H9 (cell line): Measurements from ENCODE around the gene CCM2. TPM values are rescaled to one million over a fixed set of nuclear protein-coding genes. Genes with fewer than 3 reads are reported as not detected.

Experiments used
- DNase-seq: peaks from one replicate; pipeline ENCODE4 v3.0.0-alpha.2; 2017
- H2AFZ ChIP-seq: one replicate; pipeline ENCODE4 v1.6.1; 2013; ENCODE audit warnings: mild to moderate bottlenecking, low read length, control low read depth, moderate library complexity
- H2AK5ac ChIP-seq: 2 replicates; pipeline ENCODE4 v1.6.1; 2013; ENCODE audit warnings: low read length, control low read depth, mixed read lengths; ENCODE audit not compliant: insufficient read length
- H2BK120ac ChIP-seq: one replicate; pipeline ENCODE4 v1.6.1; 2013; ENCODE audit warnings: low read depth, mild to moderate bottlenecking, low read length, control low read depth, inconsistent platforms; ENCODE audit not compliant: poor library complexity, severe bottlenecking
- H2BK12ac ChIP-seq: 2 replicates; pipeline ENCODE4 v1.6.1; 2013; ENCODE audit warnings: low read length, control low read depth, mixed read lengths, low read depth; ENCODE audit not compliant: insufficient read length
- H2BK15ac ChIP-seq: 2 replicates; pipeline ENCODE4 v1.6.1; 2013; ENCODE audit warnings: low read depth, low read length, control low read depth
- H2BK20ac ChIP-seq: one replicate; pipeline ENCODE4 v1.6.1; 2013; ENCODE audit warnings: low read depth, mild to moderate bottlenecking, low read length, control low read depth, inconsistent platforms; ENCODE audit not compliant: poor library complexity, severe bottlenecking
- H2BK5ac ChIP-seq: 2 replicates; pipeline ENCODE4 v1.6.1; 2013; ENCODE audit warnings: low read length, control low read depth, mixed read lengths; ENCODE audit not compliant: insufficient read length
- H3K14ac ChIP-seq: 2 replicates; pipeline ENCODE4 v1.6.1; 2013; ENCODE audit warnings: low read length, control low read depth; ENCODE audit not compliant: insufficient read depth
- H3K18ac ChIP-seq: 2 replicates; pipeline ENCODE4 v1.6.1; 2013; ENCODE audit warnings: low read depth, mild to moderate bottlenecking, mixed read lengths, low read length, control low read depth; ENCODE audit not compliant: insufficient read length
- H3K23ac ChIP-seq: 2 replicates; pipeline ENCODE4 v1.6.1; 2013; ENCODE audit warnings: low read length, control low read depth, mixed read lengths, low read depth; ENCODE audit not compliant: insufficient read length
- H3K23me2 ChIP-seq: 2 replicates; pipeline ENCODE4 v1.6.1; 2013; ENCODE audit warnings: low read depth, mild to moderate bottlenecking, mixed read lengths, low read length, control low read depth; ENCODE audit not compliant: insufficient read length, poor library complexity, severe bottlenecking
- H3K27ac ChIP-seq: 2 replicates; pipeline ENCODE4 v1.5.1; 2013; ENCODE audit warnings: low read length, control low read depth, mixed read lengths, low read depth; ENCODE audit not compliant: insufficient read length
- H3K27me3 ChIP-seq: 2 replicates; pipeline ENCODE4 v1.6.1; 2013; ENCODE audit warnings: low read length, control low read depth, inconsistent platforms; ENCODE audit not compliant: insufficient read depth
- H3K4ac ChIP-seq: 2 replicates; pipeline ENCODE4 v1.6.1; 2013; ENCODE audit warnings: low read depth, mild to moderate bottlenecking, control low read depth, inconsistent platforms, low read length, moderate library complexity
- H3K4me1 ChIP-seq: 2 replicates; pipeline ENCODE4 v1.6.1; 2013; ENCODE audit warnings: low read length, control low read depth, inconsistent platforms; ENCODE audit not compliant: insufficient read depth
- H3K4me2 ChIP-seq: 2 replicates; pipeline ENCODE4 v1.6.1; 2013; ENCODE audit warnings: low read length, control low read depth, mixed read lengths; ENCODE audit not compliant: insufficient read length, insufficient read depth
- H3K56ac ChIP-seq: 2 replicates; pipeline ENCODE4 v1.6.1; 2013; ENCODE audit warnings: low read depth, mild to moderate bottlenecking, mixed read lengths, low read length, control low read depth; ENCODE audit not compliant: insufficient read length
- H3K79me1 ChIP-seq: 2 replicates; pipeline ENCODE4 v1.6.1; 2013; ENCODE audit warnings: low read depth, mild to moderate bottlenecking, moderate library complexity, low read length, control low read depth, inconsistent platforms; ENCODE audit not compliant: insufficient read depth, poor library complexity, severe bottlenecking
- H3K79me2 ChIP-seq: 2 replicates; pipeline ENCODE4 v1.6.1; 2013; ENCODE audit warnings: low read length, control low read depth, inconsistent platforms; ENCODE audit not compliant: insufficient read depth
- H3K9ac ChIP-seq: 2 replicates; pipeline ENCODE4 v1.6.1; 2013; ENCODE audit warnings: low read length, control low read depth, mixed read lengths; ENCODE audit not compliant: insufficient read length; ENCODE audit errors: extremely low read depth
- H3K9me3 ChIP-seq: one replicate; pipeline ENCODE4 v1.6.1; 2013; ENCODE audit warnings: low read depth, low read length, inconsistent platforms; ENCODE audit not compliant: control insufficient read depth
- H3T11ph ChIP-seq: one replicate; pipeline ENCODE4 v1.6.1; 2013; ENCODE audit warnings: mild to moderate bottlenecking, low read length, control low read depth, inconsistent platforms
- H4K20me1 ChIP-seq: one replicate; pipeline ENCODE4 v1.6.1; 2013; ENCODE audit not compliant: control insufficient read depth, insufficient read length, insufficient read depth
- H4K5ac ChIP-seq: 2 replicates; pipeline ENCODE4 v1.6.1; 2013; ENCODE audit warnings: low read depth, mild to moderate bottlenecking, mixed read lengths, low read length, control low read depth; ENCODE audit not compliant: insufficient read length
- H4K8ac ChIP-seq: replicated peaks from 2 replicates; pipeline ENCODE4 v1.6.1; 2013; ENCODE audit warnings: low read length, control low read depth, mixed read lengths, low read depth; ENCODE audit not compliant: insufficient read length
- H4K91ac ChIP-seq: 2 replicates; pipeline ENCODE4 v1.6.1; 2013; ENCODE audit warnings: low read depth, mild to moderate bottlenecking, moderate library complexity, mixed read lengths, low read length, control low read depth; ENCODE audit not compliant: insufficient read length
- H3K27ac Mint-ChIP-seq, 3 experiments: 2 replicates in 2 of 3; 3 replicates in 1 of 3; pipeline ENCODE4 v1.8.0; 2020 to 2021; ENCODE audit warnings: mixed read lengths in 3 of 3, mild to moderate bottlenecking in 1 of 3, moderate library complexity in 1 of 3
- H3K27me3 Mint-ChIP-seq: 2 replicates; pipeline ENCODE4 v1.8.0; 2021; ENCODE audit warnings: low read depth, mild to moderate bottlenecking, moderate library complexity, mixed read lengths
- H3K36me3 Mint-ChIP-seq, 3 experiments: 2 replicates in 2 of 3; 3 replicates in 1 of 3; pipeline ENCODE4 v1.8.0; 2020 to 2021; ENCODE audit warnings: low read depth in 3 of 3, mixed read lengths in 3 of 3; ENCODE audit not compliant: insufficient read depth in 1 of 3
- H3K4me1 Mint-ChIP-seq, 2 experiments: 2 replicates each; pipeline ENCODE4 v1.8.0; 2020; ENCODE audit warnings: mixed read lengths in 2 of 2
- H3K4me3 Mint-ChIP-seq, 2 experiments: 2 replicates in 1 of 2; 3 replicates in 1 of 2; pipeline ENCODE4 v1.8.0; 2020 to 2021; ENCODE audit warnings: mild to moderate bottlenecking in 2 of 2, mixed read lengths in 2 of 2, moderate library complexity in 1 of 2
- H3K9me3 Mint-ChIP-seq, 2 experiments: 2 replicates in 1 of 2; 3 replicates in 1 of 2; pipeline ENCODE4 v1.8.0; 2020; ENCODE audit warnings: mild to moderate bottlenecking in 2 of 2, mixed read lengths in 2 of 2, moderate library complexity in 1 of 2
- WGBS: extraction: QIAGEN DNeasy Blood & Tissue Kit; methylation state at CpG from one replicate; pipeline ENCODE4 v1.1.7; 2013; ENCODE audit warnings: missing lambda C conversion rate, low lambda C conversion rate, mixed read lengths; ENCODE audit not compliant: insufficient read length; ENCODE audit errors: extremely low coverage; 5-methylcytosine and 5-hydroxymethylcytosine counted together
- total RNA-seq: library from RNA; stranded (reverse); gene quantifications from 2 replicates; pipeline ENCODE4 v1.2.1, GENCODE V29; 2021
- TF ChIP-seq, protein P1 (sequence below): fragments of 200-600 bp; sonication (generic); conservative IDR thresholded peaks from 3 replicates; pipeline ENCODE4 v1.8.0; 2021; ENCODE audit warnings: antibody characterized with exemption, mild to moderate bottlenecking

Gene CCM2
- total RNA-seq, 1 experiment from 2014 or later: 30.4 TPM

DNA sequence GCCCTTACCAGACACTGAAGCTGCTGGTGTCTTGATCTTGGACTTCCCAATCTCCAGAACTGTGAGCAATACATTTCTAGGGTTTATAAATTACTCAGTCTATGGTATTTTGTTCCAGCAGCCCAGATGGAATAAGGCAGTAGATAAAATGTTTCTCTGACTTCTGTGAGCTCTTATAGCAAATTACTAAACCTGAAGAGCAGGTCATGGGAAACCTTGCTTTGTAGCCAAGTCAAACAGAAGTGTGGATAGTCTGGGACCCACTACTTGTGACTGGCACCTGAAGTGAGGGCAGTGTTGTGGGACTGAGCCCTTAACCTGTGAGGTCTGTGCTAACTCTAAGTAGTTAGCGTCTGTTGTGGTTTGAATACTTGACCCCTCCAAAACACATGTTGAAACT is 116.0 kb downstream of the CCM2 start:
- no peaks in the 10 kb centered on the region for H3K79me1 ChIP-seq

More for the DNA sequence above, 116.0 kb downstream of the CCM2 start:
- Histone ChIP-seq H2BK20ac (no peak overlapping the region), H4K5ac (no peak overlapping the region), H3K18ac (no peak overlapping the region), H2AFZ (no peak overlapping the region), H4K8ac (no peak overlapping the region), H3K79me2 (peaks cover 1% of the 10 kb centered on the region; the same call in 1 of the 2 replicates), H3K4ac (no peak overlapping the region), H4K91ac (no peak overlapping the region), H3K9ac (no peak overlapping the region), H3K4me2 (no peak overlapping the region), H3K27me3 (no peaks in the 10 kb centered on the region), H2BK15ac (no peak overlapping the region), H2BK12ac (no peak overlapping the region), H3K23me2 (no peaks in the 10 kb centered on the region), H3T11ph (no peak overlapping the region), H3K56ac (no peak overlapping the region), H2BK5ac (no peak overlapping the region), H4K20me1 (no peaks in the 10 kb centered on the region), H3K14ac (no peak overlapping the region), H3K27ac (no peak overlapping the region), H3K23ac (no peak overlapping the region), H2AK5ac (no peak overlapping the region), H3K9me3 (no peaks in the 10 kb centered on the region), H2BK120ac (no peak overlapping the region), H3K4me1 (no peaks in the 10 kb centered on the region)
- Mint-ChIP-seq H3K9me3 (peaks cover 0 to 4% of the 10 kb centered on the region in 2 experiments; a peak in 1 of 5 replicates), H3K4me1 (peaks cover 5 to 6% of the 10 kb centered on the region in 2 experiments), H3K36me3 (peaks cover 0 to 2% (median 0%) of the 10 kb centered on the region in 3 experiments; a peak in 2 of 7 replicates), H3K27ac (no peak overlapping the region), H3K27me3 (peaks cover 35% of the 10 kb centered on the region), H3K4me3 (no peak overlapping the region)
- WGBS: no CpG with 5 or more reads among the region's 1 CpG
- no peak for DNase-seq
- TF ChIP-seq, protein P1, sequence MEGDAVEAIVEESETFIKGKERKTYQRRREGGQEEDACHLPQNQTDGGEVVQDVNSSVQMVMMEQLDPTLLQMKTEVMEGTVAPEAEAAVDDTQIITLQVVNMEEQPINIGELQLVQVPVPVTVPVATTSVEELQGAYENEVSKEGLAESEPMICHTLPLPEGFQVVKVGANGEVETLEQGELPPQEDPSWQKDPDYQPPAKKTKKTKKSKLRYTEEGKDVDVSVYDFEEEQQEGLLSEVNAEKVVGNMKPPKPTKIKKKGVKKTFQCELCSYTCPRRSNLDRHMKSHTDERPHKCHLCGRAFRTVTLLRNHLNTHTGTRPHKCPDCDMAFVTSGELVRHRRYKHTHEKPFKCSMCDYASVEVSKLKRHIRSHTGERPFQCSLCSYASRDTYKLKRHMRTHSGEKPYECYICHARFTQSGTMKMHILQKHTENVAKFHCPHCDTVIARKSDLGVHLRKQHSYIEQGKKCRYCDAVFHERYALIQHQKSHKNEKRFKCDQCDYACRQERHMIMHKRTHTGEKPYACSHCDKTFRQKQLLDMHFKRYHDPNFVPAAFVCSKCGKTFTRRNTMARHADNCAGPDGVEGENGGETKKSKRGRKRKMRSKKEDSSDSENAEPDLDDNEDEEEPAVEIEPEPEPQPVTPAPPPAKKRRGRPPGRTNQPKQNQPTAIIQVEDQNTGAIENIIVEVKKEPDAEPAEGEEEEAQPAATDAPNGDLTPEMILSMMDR: no peak
